Neuronal stem cell (in vitro differentiated cells): ENCODE measurements around the gene CACNA1A.

Experiments
- DNase-seq: peaks from one replicate; pipeline ENCODE4 v3.0.0-alpha.2; 2013; ENCODE audit warnings: low spot score
- H2AFZ ChIP-seq: one replicate; pipeline ENCODE4 v1.6.1; 2013; ENCODE audit warnings: mild to moderate bottlenecking, low read length, inconsistent platforms
- H2AK5ac ChIP-seq: 2 replicates; pipeline ENCODE4 v1.6.1; 2013; ENCODE audit warnings: low read depth, mild to moderate bottlenecking, inconsistent platforms, low read length, moderate library complexity, mixed read lengths
- H2BK120ac ChIP-seq: 2 replicates; pipeline ENCODE4 v1.6.1; 2013; ENCODE audit warnings: low read depth, mild to moderate bottlenecking, inconsistent platforms, low read length, moderate library complexity, mixed read lengths
- H2BK12ac ChIP-seq: one replicate; pipeline ENCODE4 v1.6.1; 2013; ENCODE audit warnings: low read length, inconsistent platforms
- H2BK15ac ChIP-seq: 2 replicates; pipeline ENCODE4 v1.6.1; 2013; ENCODE audit warnings: mild to moderate bottlenecking, low read length, inconsistent platforms, mixed read lengths
- H2BK5ac ChIP-seq: one replicate; pipeline ENCODE4 v1.6.1; 2013; ENCODE audit warnings: inconsistent platforms, mild to moderate bottlenecking, low read length, moderate library complexity
- H3K14ac ChIP-seq: one replicate; pipeline ENCODE4 v1.6.1; 2013; ENCODE audit warnings: low read length, inconsistent platforms
- H3K18ac ChIP-seq: 2 replicates; pipeline ENCODE4 v1.6.1; 2013; ENCODE audit warnings: low read length, inconsistent platforms
- H3K23ac ChIP-seq: 2 replicates; pipeline ENCODE4 v1.6.1; 2013; ENCODE audit warnings: low read depth, mild to moderate bottlenecking, mixed read lengths, low read length, inconsistent platforms; ENCODE audit not compliant: poor library complexity
- H3K27ac ChIP-seq: replicated peaks from 3 replicates; pipeline ENCODE4 v1.5.1; 2013; ENCODE audit warnings: low read length, inconsistent platforms
- H3K27me3 ChIP-seq, 3 experiments: 2 replicates each; pipeline ENCODE4 v1.6.1; 2013; ENCODE audit warnings: low read length in 3 of 3, mild to moderate bottlenecking in 2 of 3, inconsistent platforms in 1 of 3, low read depth in 1 of 3, mixed read lengths in 1 of 3, moderate library complexity in 1 of 3; ENCODE audit not compliant: control insufficient read depth in 3 of 3, insufficient read depth in 3 of 3
- H3K36me3 ChIP-seq, 2 donors: replicated peaks in 1 of 2; 2 replicates each; pipeline ENCODE4 v1.6.1; 2013; ENCODE audit warnings: low read length in 2 of 2; ENCODE audit not compliant: control insufficient read depth in 2 of 2, insufficient read depth in 2 of 2
- H3K4ac ChIP-seq: 2 replicates; pipeline ENCODE4 v1.6.1; 2013; ENCODE audit warnings: inconsistent platforms, mild to moderate bottlenecking, low read length, moderate library complexity
- H3K4me1 ChIP-seq, 2 donors: 1 replicate in 1 of 2; 2 replicates in 1 of 2; pipeline ENCODE4 v1.6.1; 2013; ENCODE audit warnings: low read length in 2 of 2, low read depth in 1 of 2; ENCODE audit not compliant: control insufficient read depth in 2 of 2, insufficient read depth in 1 of 2
- H3K4me2 ChIP-seq: one replicate; pipeline ENCODE4 v1.6.1; 2013; ENCODE audit warnings: mild to moderate bottlenecking, low read length, inconsistent platforms; ENCODE audit not compliant: insufficient read depth, poor library complexity, severe bottlenecking
- H3K4me3 ChIP-seq, 2 donors: 2 replicates each; pipeline ENCODE4 v1.5.1; 2013; ENCODE audit warnings: low read length in 2 of 2, mild to moderate bottlenecking in 2 of 2, inconsistent platforms in 1 of 2, moderate library complexity in 1 of 2
- H3K79me1 ChIP-seq: one replicate; pipeline ENCODE4 v1.6.1; 2013; ENCODE audit warnings: low read depth, mild to moderate bottlenecking, inconsistent platforms, low read length, moderate library complexity
- H3K9ac ChIP-seq: one replicate; pipeline ENCODE4 v1.6.1; 2013; ENCODE audit warnings: mild to moderate bottlenecking, low read depth, low read length, inconsistent platforms; ENCODE audit not compliant: poor library complexity
- H3K9me3 ChIP-seq, 2 donors: replicated peaks in 1 of 2; 2 replicates each; pipeline versions ENCODE3 to v1.6.1; 2013; ENCODE audit warnings: low read length in 2 of 2, mild to moderate bottlenecking in 2 of 2, inconsistent platforms in 1 of 2, low read depth in 1 of 2, mixed read lengths in 1 of 2, moderate library complexity in 1 of 2; ENCODE audit not compliant: control insufficient read depth in 2 of 2, insufficient read depth in 1 of 2
- H4K8ac ChIP-seq: one replicate; pipeline ENCODE4 v1.6.1; 2013; ENCODE audit warnings: low read depth, mild to moderate bottlenecking, inconsistent platforms, low read length, moderate library complexity
- H4K91ac ChIP-seq: one replicate; pipeline ENCODE4 v1.6.1; 2013; ENCODE audit warnings: low read length, low read depth, mild to moderate bottlenecking, inconsistent platforms; ENCODE audit not compliant: poor library complexity
- WGBS, 2 donors: extraction: QIAGEN DNeasy Blood & Tissue Kit; methylation state at CpG; one replicate each; pipeline ENCODE4 v1.1.7; 2013; ENCODE audit warnings: missing lambda C conversion rate in 2 of 2, mixed read lengths in 1 of 2; ENCODE audit not compliant: insufficient read length in 2 of 2, insufficient replicate concordance in 1 of 2; ENCODE audit errors: extremely low coverage in 2 of 2; 5-methylcytosine and 5-hydroxymethylcytosine counted together

Gene CACNA1A

DNA sequence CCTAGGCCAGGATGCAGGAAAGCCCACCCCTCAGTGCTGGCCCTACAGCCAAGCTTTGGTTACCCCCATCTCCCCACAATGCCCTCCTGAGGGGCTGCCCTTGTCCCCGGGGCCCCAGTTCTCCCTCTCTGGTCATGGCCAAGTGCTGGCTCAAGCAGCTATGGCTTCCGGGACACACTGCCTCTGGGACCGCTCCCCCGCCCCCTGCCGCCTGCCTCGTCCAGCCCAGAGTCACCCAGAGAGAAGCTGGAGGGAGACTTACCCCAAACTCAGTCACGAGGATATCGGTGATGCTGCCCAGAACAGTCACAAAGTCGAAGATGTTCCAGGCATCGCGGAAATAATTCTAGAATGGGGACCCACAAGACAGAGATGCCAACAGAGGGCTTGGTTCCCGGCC, 261.4 kb downstream of the CACNA1A start:
- H3K4me3 ChIP-seq: no peak overlapping the region
- H3K4ac ChIP-seq: no peak overlapping the region
- H3K79me1 ChIP-seq: peaks cover 2% of the 10 kb centered on the region
- H2BK5ac ChIP-seq: no peak overlapping the region
- H3K36me3 ChIP-seq: peaks cover 0 to 9% of the 10 kb centered on the region in 2 donors
- H2BK12ac ChIP-seq: no peak overlapping the region
- no peak overlapping the region for H2AFZ ChIP-seq
- no peak overlapping the region for H3K14ac ChIP-seq
- no peak overlapping the region for H2AK5ac ChIP-seq
- H4K8ac ChIP-seq: no peak overlapping the region
- no CpG with 5 or more reads among the region's 12 CpGs for WGBS, 2 donors
- peaks cover 0 to 2% (median 0%) of the 10 kb centered on the region in 3 experiments for H3K27me3 ChIP-seq
- no peak overlapping the region for H3K27ac ChIP-seq
- no peak overlapping the region for H3K9ac ChIP-seq
- no peak overlapping the region for H3K23ac ChIP-seq
- no peak for DNase-seq
- no peak overlapping the region for H2BK15ac ChIP-seq
- H3K18ac ChIP-seq: peak overlapping the region; percentile 30
- H2BK120ac ChIP-seq: no peak overlapping the region
- H3K9me3 ChIP-seq: peaks cover 0 to 9% of the 10 kb centered on the region in 2 donors
- H3K4me2 ChIP-seq: no peak overlapping the region
- peaks cover 0 to 6% of the 10 kb centered on the region in 2 donors for H3K4me1 ChIP-seq
- no peak overlapping the region for H4K91ac ChIP-seq

DNA sequence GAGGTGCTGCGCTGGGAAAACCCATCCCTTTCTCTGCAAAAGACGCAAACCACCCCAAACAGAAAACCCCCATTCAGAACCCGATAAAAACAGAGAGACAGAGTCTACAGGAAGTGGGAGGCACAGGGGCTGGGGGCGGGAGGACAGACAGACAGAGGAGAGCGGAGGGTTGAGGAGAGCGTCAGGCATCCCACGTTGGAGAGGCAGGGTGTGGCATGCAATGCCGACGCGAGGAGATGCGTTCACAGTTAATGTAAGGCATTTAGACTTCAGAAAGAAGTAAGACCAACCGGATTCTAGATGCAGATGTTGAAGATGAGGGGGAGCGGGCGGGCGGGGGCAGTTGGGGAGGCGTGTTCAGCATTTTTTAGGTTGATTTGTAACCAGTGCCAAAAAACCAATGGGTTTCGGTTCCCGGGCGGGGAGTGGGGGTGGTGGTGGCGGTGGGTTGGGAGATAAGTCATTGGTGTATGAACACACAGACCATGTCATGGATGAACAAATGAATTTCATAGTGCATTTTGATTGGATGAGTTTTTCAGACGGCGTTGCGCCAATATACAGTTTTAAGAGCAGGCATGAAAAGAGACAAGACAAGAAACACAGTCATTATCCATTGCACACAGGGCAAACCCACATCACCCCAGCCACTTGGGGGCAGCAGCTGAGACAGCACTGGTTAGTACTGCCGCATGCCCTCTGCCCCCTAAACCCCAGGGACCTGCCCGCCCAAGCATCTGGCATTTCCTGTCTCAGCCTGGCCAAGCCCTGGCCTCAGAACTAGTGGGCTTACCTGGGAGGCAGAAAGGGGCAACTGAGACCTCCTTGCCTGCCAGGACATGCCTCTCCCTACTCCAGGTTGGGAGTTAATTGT, 264.8 kb downstream of the CACNA1A start:
- peaks cover 0 to 3% (median 2%) of the 10 kb centered on the region in 3 experiments for H3K27me3 ChIP-seq
- H4K91ac ChIP-seq: no peak overlapping the region
- peaks cover 2% of the 10 kb centered on the region for H3K79me1 ChIP-seq
- no peak overlapping the region for H2BK5ac ChIP-seq
- H2BK15ac ChIP-seq: no peak overlapping the region
- H3K4me3 ChIP-seq: no peak overlapping the region
- peaks cover 0 to 9% of the 10 kb centered on the region in 2 donors for H3K36me3 ChIP-seq
- peaks cover 0 to 11% of the 10 kb centered on the region in 2 donors for H3K9me3 ChIP-seq
- H3K27ac ChIP-seq: no peak overlapping the region
- peak overlapping the region; percentile 2 for H3K18ac ChIP-seq
- WGBS, 2 donors: no CpG with 5 or more reads among the region's 25 CpGs
- H2BK120ac ChIP-seq: no peak overlapping the region
- no peak overlapping the region for H2AFZ ChIP-seq
- no peak overlapping the region for H3K4ac ChIP-seq
- H2AK5ac ChIP-seq: no peak overlapping the region
- H3K4me2 ChIP-seq: no peak overlapping the region
- no peak overlapping the region for H2BK12ac ChIP-seq
- H3K14ac ChIP-seq: no peak overlapping the region
- no peak overlapping the region for H3K23ac ChIP-seq
- peaks cover 0 to 13% of the 10 kb centered on the region in 2 donors for H3K4me1 ChIP-seq
- H4K8ac ChIP-seq: no peak overlapping the region
- no peak overlapping the region for H3K9ac ChIP-seq
- no peak for DNase-seq

DNA sequence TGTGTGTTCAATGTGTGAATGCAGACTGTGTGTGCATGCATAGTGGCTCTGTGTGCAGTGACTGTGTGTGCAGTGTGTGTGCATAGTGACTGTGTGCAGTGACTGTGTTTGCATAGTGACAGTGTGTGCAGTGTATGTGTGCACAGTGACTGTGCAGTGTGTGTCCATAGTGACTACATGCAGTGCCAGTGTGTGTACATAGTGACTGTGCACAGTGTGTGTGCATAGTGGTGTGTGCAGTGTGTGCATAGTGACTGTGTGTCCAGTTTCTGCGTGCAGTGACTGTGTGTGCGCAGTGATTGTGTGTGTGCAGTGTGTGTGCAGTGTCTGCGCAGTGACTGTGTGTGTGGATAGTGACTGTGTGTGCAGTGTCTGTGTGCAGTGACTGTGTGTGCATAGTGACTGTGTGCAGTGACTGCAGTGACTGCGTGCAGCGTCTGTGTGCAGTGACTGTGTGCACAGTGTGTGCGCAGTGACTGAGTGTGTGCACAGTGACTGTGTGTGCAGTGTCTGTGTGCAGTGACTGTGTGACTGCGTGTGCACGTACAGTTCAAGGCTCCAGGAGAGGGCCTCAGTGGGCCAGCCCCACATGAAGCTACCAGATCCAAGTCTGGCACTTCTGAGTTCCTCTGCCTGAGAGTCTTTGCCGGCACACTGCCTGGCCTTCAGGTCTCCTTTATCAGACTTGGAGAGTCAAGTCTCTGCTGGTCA, 265.8 kb downstream of the CACNA1A start:
- no CpG with 5 or more reads among the region's 9 CpGs for WGBS, 2 donors
- H3K4ac ChIP-seq: peak overlapping the region; percentile 70
- H3K4me3 ChIP-seq: peak overlapping the region in 1 of 2 donors; percentile 57
- peaks cover 0 to 3% (median 2%) of the 10 kb centered on the region in 3 experiments for H3K27me3 ChIP-seq
- H3K23ac ChIP-seq: peak overlapping the region; percentile 98
- no peak for DNase-seq
- peak overlapping the region; percentile 94 for H4K8ac ChIP-seq
- peak overlapping the region; percentile 78 for H2AK5ac ChIP-seq
- H2AFZ ChIP-seq: no peak overlapping the region
- peaks cover 0 to 13% of the 10 kb centered on the region in 2 donors for H3K4me1 ChIP-seq
- peak overlapping the region; percentile 95 for H3K14ac ChIP-seq
- H3K36me3 ChIP-seq: peaks cover 0 to 6% of the 10 kb centered on the region in 2 donors
- H3K4me2 ChIP-seq: no peak overlapping the region
- no peak overlapping the region for H2BK120ac ChIP-seq
- no peak overlapping the region for H2BK5ac ChIP-seq
- no peak overlapping the region for H2BK15ac ChIP-seq
- peak overlapping the region; percentile 73 for H3K18ac ChIP-seq
- peak overlapping the region; percentile 80 for H3K9ac ChIP-seq
- no peak overlapping the region for H4K91ac ChIP-seq
- peak overlapping the region; percentile 73 for H2BK12ac ChIP-seq
- peaks cover 0 to 9% of the 10 kb centered on the region in 2 donors for H3K9me3 ChIP-seq
- H3K79me1 ChIP-seq: peaks cover 2% of the 10 kb centered on the region
- H3K27ac ChIP-seq: no peak overlapping the region
